B cell (primary cell): ENCODE data around the gene DVL1. TPM values are rescaled to one million over a fixed set of nuclear protein-coding genes. Genes with fewer than 3 reads are reported as not detected.

Source experiments
- ATAC-seq: fragments of 200-7000 bp; cut with Tn5 transposase; one replicate; pipeline ENCODE4 v1.10.0; 2021; ENCODE audit warnings: low read depth, mild to moderate bottlenecking, moderate number of reproducible peaks, moderate library complexity
- CTCF ChIA-PET: fragments of 350-600 bp; sonication (Branson Sonifier 250); formaldehyde crosslinking; loops from one replicate; lab custom pipeline; 2021; ENCODE audit warnings: antibody characterized with exemption, inconsistent platforms; lab: Charles Lee
- POLR2A ChIA-PET: fragments of 350-600 bp; sonication (Branson Sonifier 250); formaldehyde crosslinking; loops from one replicate; lab custom pipeline; 2021; ENCODE audit warnings: antibody characterized with exemption; lab: Charles Lee
- DNase-seq: peaks from one replicate; pipeline ENCODE4 v3.0.0; 2013
- H2AFZ ChIP-seq: 2 replicates; pipeline ENCODE4 v1.6.1; 2012; ENCODE audit warnings: mild to moderate bottlenecking, low read depth, low read length; ENCODE audit not compliant: insufficient read depth, poor library complexity, severe bottlenecking
- H3K27ac ChIP-seq, 2 donors: 1 replicate in 1 of 2; 2 replicates in 1 of 2; pipeline ENCODE4 v1.5.1; 2012 to 2013; ENCODE audit warnings: low read length in 2 of 2, mild to moderate bottlenecking in 2 of 2, moderate library complexity in 1 of 2
- H3K27me3 ChIP-seq, 4 experiments: fragments of 200-600 bp in 1 of 4; sonication (generic) in 1 of 4; replicated peaks in 1 of 4; 1 replicate in 2 of 4; 2 replicates in 2 of 4; pipeline versions ENCODE4 v1.6.1 to v1.7.0; 2013 to 2016; ENCODE audit warnings: low read length in 3 of 4, mild to moderate bottlenecking in 2 of 4, mixed read lengths in 1 of 4, moderate library complexity in 1 of 4; ENCODE audit not compliant: insufficient read depth in 4 of 4, control insufficient read depth in 3 of 4; ENCODE audit errors: control extremely low read depth in 1 of 4
- H3K36me3 ChIP-seq, 2 experiments: replicated peaks in 1 of 2; 1 replicate in 1 of 2; 2 replicates in 1 of 2; pipeline versions ENCODE4 v1.6.1 to v1.7.1; 2013; ENCODE audit warnings: low read length in 1 of 2; ENCODE audit not compliant: insufficient read depth in 2 of 2, control insufficient read depth in 1 of 2; ENCODE audit errors: control extremely low read depth in 1 of 2, extremely low read depth in 1 of 2
- H3K4me1 ChIP-seq, 2 donors: fragments of 200-600 bp in 1 of 2; sonication (generic) in 1 of 2; 1 replicate in 1 of 2; 2 replicates in 1 of 2; pipeline versions ENCODE4 v1.5.1 to v1.6.1; 2013 to 2017; ENCODE audit warnings: low read length in 2 of 2; ENCODE audit not compliant: control insufficient read depth in 2 of 2, insufficient read depth in 2 of 2
- H3K4me2 ChIP-seq: replicated peaks from 2 replicates; pipeline ENCODE3; 2012; ENCODE audit warnings: mild to moderate bottlenecking, low read depth, low read length; ENCODE audit not compliant: poor library complexity, severe bottlenecking
- H3K4me3 ChIP-seq, 5 experiments: fragments of 200-600 bp in 1 of 5; sonication (generic) in 1 of 5; 1 replicate in 3 of 5; 2 replicates in 2 of 5; pipeline versions ENCODE4 v1.5.1 to v1.7.0; 2011 to 2016; ENCODE audit warnings: low read length in 4 of 5, mild to moderate bottlenecking in 4 of 5, low read depth in 2 of 5, control low read depth in 1 of 5, moderate library complexity in 1 of 5; ENCODE audit not compliant: insufficient read depth in 1 of 5; ENCODE audit errors: control extremely low read depth in 1 of 5, extremely low read depth in 1 of 5
- H3K79me2 ChIP-seq: fragments of 200-600 bp; sonication (generic); one replicate; pipeline ENCODE4 v1.6.0; 2016; ENCODE audit warnings: low read length; ENCODE audit not compliant: control insufficient read depth, insufficient read depth
- H3K9ac ChIP-seq: fragments of 200-600 bp; sonication (generic); 2 replicates; pipeline ENCODE4 v1.6.1; 2017; ENCODE audit warnings: mild to moderate bottlenecking, low read length, moderate library complexity
- H3K9me3 ChIP-seq, 3 donors: one replicate each; pipeline versions ENCODE4 v1.6.1 to v1.7.1; 2013; ENCODE audit warnings: low read length in 2 of 3; ENCODE audit not compliant: control insufficient read depth in 2 of 3, insufficient read depth in 1 of 3; ENCODE audit errors: control extremely low read depth in 1 of 3
- H4K20me1 ChIP-seq: 2 replicates; pipeline ENCODE4 v1.6.0; 2012; ENCODE audit warnings: mild to moderate bottlenecking, low read length; ENCODE audit not compliant: insufficient read depth, control insufficient read depth, poor library complexity, severe bottlenecking
- H3K27ac Mint-ChIP-seq: one replicate; pipeline ENCODE4 v1.8.0; 2021; ENCODE audit warnings: mixed read lengths
- H3K27me3 Mint-ChIP-seq: one replicate; pipeline ENCODE4 v1.8.0; 2021; ENCODE audit warnings: mixed read lengths
- H3K4me1 Mint-ChIP-seq: one replicate; pipeline ENCODE4 v1.8.0; 2021; ENCODE audit warnings: mixed read lengths
- H3K4me3 Mint-ChIP-seq: one replicate; pipeline ENCODE4 v1.8.0; 2021; ENCODE audit warnings: mixed read lengths
- H3K9me3 Mint-ChIP-seq: one replicate; pipeline ENCODE4 v1.8.0; 2022; ENCODE audit warnings: mixed read lengths; ENCODE audit not compliant: insufficient read depth
- EZH2 ChIP-seq: IDR thresholded peaks from 2 replicates; pipeline ENCODE4 v1.6.1; 2012; ENCODE audit warnings: borderline replicate concordance, low read depth, mild to moderate bottlenecking, moderate library complexity, low read length; ENCODE audit not compliant: insufficient read depth, poor library complexity, severe bottlenecking
- WGBS: methylation state at CpG from one replicate; pipeline ENCODE4 v1.1.5; 2013; ENCODE audit warnings: missing lambda C conversion rate; ENCODE audit not compliant: insufficient coverage; 5-methylcytosine and 5-hydroxymethylcytosine counted together
- intact Hi-C: fragments of 100-400 bp; cut with micrococcal nuclease; formaldehyde crosslinking; loops from one replicate; pipeline ENCODE4 v1.10.0; 2022
- polyA plus RNA-seq: library from polyadenylated mRNA; depleted of rRNA; stranded (reverse); fragments of >200 nt; gene quantifications from 2 replicates; pipeline ENCODE4 v1.2.3, GENCODE V29; 2012
- total RNA-seq, 2 donors: library from RNA; stranded (reverse); fragments of 120-200 nt in 1 of 2; gene quantifications; 1 replicate in 1 of 2; 2 replicates in 1 of 2; pipeline versions ENCODE4 v1.2.3 to v1.2.4, GENCODE V29; 2013 to 2022
- TF ChIP-seq, protein P1 (sequence below): fragments of 200-600 bp; IDR thresholded peaks from one replicate; pipeline ENCODE4 v1.8.0; 2022; ENCODE audit warnings: antibody characterized with exemption, mild to moderate bottlenecking

The DVL1 gene
- total and polyA plus RNA-seq, 2 donors (not counting 1 experiment from before 2014, with no cell fraction given) = 46.1 to 53.5 TPM

DNA sequence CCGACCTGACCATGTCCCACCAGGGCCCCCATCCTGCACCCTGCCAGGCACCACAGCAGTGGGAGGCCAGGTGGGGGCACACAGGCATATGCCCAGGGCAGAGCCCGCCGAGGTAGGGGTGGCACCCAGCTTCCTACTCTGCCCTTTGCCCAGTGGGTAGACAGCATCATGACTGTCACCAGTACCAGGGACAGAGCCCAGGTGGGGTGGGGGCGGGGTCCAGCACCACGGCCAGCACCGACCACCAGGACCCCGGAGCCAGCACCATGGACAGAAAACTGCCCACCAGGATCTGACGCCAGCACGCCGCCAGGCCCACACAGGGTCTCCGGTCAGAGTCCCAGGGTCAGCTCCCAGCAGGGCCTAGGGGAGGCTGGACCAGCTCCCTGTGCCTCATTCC, 14.4 kb downstream of the DVL1 start:
- CTCF ChIA-PET = no interaction called here
- H3K9ac ChIP-seq = no peak overlapping the region

DNA sequence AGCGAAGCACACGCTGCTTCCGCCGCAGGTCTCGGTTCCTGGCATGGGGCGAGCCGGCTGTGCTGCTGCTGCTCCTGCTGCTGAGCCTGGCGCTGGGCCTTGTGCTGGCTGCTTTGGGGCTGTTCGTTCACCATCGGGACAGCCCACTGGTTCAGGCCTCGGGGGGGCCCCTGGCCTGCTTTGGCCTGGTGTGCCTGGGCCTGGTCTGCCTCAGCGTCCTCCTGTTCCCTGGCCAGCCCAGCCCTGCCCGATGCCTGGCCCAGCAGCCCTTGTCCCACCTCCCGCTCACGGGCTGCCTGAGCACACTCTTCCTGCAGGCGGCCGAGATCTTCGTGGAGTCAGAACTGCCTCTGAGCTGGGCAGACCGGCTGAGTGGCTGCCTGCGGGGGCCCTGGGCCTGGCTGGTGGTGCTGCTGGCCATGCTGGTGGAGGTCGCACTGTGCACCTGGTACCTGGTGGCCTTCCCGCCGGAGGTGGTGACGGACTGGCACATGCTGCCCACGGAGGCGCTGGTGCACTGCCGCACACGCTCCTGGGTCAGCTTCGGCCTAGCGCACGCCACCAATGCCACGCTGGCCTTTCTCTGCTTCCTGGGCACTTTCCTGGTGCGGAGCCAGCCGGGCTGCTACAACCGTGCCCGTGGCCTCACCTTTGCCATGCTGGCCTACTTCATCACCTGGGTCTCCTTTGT, 15.5 kb downstream of the DVL1 start:
- Histone ChIP-seq H3K9me3 (peaks cover 0 to 16% (median 0%) of the 10 kb centered on the region in 3 donors), H2AFZ (no peak overlapping the region), H3K79me2 (no peaks in the 10 kb centered on the region), H3K36me3 (peaks cover 0 to 5% of the 10 kb centered on the region in 2 experiments), H3K27ac (no peak overlapping the region), H3K27me3 (no peaks in the 10 kb centered on the region), H3K9ac (no peak overlapping the region), H3K4me3 (no peak overlapping the region), H4K20me1 (no peaks in the 10 kb centered on the region), H3K4me2 (no peak overlapping the region), H3K4me1 (peaks cover 0 to 16% of the 10 kb centered on the region in 2 donors)
- Mint-ChIP-seq H3K4me3 (no peak overlapping the region), H3K4me1 (peaks cover 7% of the 10 kb centered on the region), H3K27me3 (no peaks in the 10 kb centered on the region), H3K27ac (no peak overlapping the region), H3K9me3 (no peaks in the 10 kb centered on the region)
- no peak for DNase-seq
- ATAC-seq = no peak
- intact Hi-C loops = no loop called here
- CTCF ChIA-PET = no interaction called here
- TF ChIP-seq EZH2 = no peak
- TF ChIP-seq, protein P1, sequence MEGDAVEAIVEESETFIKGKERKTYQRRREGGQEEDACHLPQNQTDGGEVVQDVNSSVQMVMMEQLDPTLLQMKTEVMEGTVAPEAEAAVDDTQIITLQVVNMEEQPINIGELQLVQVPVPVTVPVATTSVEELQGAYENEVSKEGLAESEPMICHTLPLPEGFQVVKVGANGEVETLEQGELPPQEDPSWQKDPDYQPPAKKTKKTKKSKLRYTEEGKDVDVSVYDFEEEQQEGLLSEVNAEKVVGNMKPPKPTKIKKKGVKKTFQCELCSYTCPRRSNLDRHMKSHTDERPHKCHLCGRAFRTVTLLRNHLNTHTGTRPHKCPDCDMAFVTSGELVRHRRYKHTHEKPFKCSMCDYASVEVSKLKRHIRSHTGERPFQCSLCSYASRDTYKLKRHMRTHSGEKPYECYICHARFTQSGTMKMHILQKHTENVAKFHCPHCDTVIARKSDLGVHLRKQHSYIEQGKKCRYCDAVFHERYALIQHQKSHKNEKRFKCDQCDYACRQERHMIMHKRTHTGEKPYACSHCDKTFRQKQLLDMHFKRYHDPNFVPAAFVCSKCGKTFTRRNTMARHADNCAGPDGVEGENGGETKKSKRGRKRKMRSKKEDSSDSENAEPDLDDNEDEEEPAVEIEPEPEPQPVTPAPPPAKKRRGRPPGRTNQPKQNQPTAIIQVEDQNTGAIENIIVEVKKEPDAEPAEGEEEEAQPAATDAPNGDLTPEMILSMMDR = no peak
- POLR2A ChIA-PET = no interaction called here
- WGBS = 96% methylated on average over 36 of the region's 36 CpGs

More for the DNA sequence above, 14.4 kb downstream of the DVL1 start:
- intact Hi-C loops = no loop called here
- H3K27me3 ChIP-seq = no peaks in the 10 kb centered on the region
- no peak for TF ChIP-seq EZH2
- TF ChIP-seq, protein P1 = no peak
- no peak for ATAC-seq
- H3K9me3 ChIP-seq = peaks cover 0 to 13% (median 0%) of the 10 kb centered on the region in 3 donors
- H3K4me1 Mint-ChIP-seq = peaks cover 6% of the 10 kb centered on the region
- H2AFZ ChIP-seq = no peak overlapping the region
- H3K79me2 ChIP-seq = no peaks in the 10 kb centered on the region
- peaks cover 0 to 9% of the 10 kb centered on the region in 2 experiments for H3K36me3 ChIP-seq
- H3K4me1 ChIP-seq = peaks cover 0 to 16% of the 10 kb centered on the region in 2 donors
- H3K27me3 Mint-ChIP-seq = no peaks in the 10 kb centered on the region
- POLR2A ChIA-PET = no interaction called here
- no peaks in the 10 kb centered on the region for H4K20me1 ChIP-seq
- no peak overlapping the region for H3K27ac Mint-ChIP-seq
- H3K9me3 Mint-ChIP-seq = no peaks in the 10 kb centered on the region
- no peak overlapping the region for H3K27ac ChIP-seq
- no peak for DNase-seq
- H3K4me3 ChIP-seq = no peak overlapping the region
- 90% methylated on average over 11 of the region's 11 CpGs for WGBS
- H3K4me3 Mint-ChIP-seq = no peak overlapping the region
- no peak overlapping the region for H3K4me2 ChIP-seq
